Natural killer cell (primary cell): ENCODE data around the gene EYA4. TPM values are rescaled to one million over a fixed set of nuclear protein-coding genes. Genes with fewer than 3 reads are reported as not detected.
A peak's percentile ranks its signal among the peaks of the same experiment; 100 is the strongest.

Source experiments
- ATAC-seq, 3 donors: fragments of 150-1000 bp in 2 of 3; fragments of 200-7000 bp in 1 of 3; cut with Tn5 transposase; 1 replicate in 1 of 3; 2 replicates in 2 of 3; pipeline ENCODE4 v1.10.0; 2021; ENCODE audit warnings: mild to moderate bottlenecking in 2 of 3, moderate library complexity in 2 of 3
- DNase-seq, 2 donors: peaks; one replicate each; pipeline versions ENCODE4 v3.0.0 to v3.0.0-alpha.2; 2013 to 2021; ENCODE audit warnings: mixed read lengths in 1 of 2
- H3K27ac ChIP-seq: one replicate; pipeline ENCODE4 v1.5.1; 2013; ENCODE audit warnings: mild to moderate bottlenecking, low read length
- H3K27me3 ChIP-seq: one replicate; pipeline ENCODE4 v1.6.1; 2013; ENCODE audit warnings: low read length; ENCODE audit not compliant: control insufficient read depth, insufficient read depth
- H3K36me3 ChIP-seq: one replicate; pipeline ENCODE4 v1.6.1; 2013; ENCODE audit warnings: low read length; ENCODE audit not compliant: control insufficient read depth, insufficient read depth
- H3K4me1 ChIP-seq: one replicate; pipeline ENCODE4 v1.6.1; 2013; ENCODE audit warnings: low read length; ENCODE audit not compliant: control insufficient read depth, insufficient read depth
- H3K4me3 ChIP-seq: one replicate; pipeline ENCODE4 v1.5.1; 2013; ENCODE audit warnings: low read length
- H3K9me3 ChIP-seq: one replicate; pipeline ENCODE4 v1.6.1; 2013; ENCODE audit warnings: low read length; ENCODE audit not compliant: control insufficient read depth, insufficient read depth
- H3K27ac Mint-ChIP-seq, 2 donors: one replicate each; pipeline ENCODE4 v1.8.0; 2022; ENCODE audit warnings: mild to moderate bottlenecking in 2 of 2, mixed read lengths in 2 of 2, moderate library complexity in 1 of 2
- H3K27me3 Mint-ChIP-seq, 2 donors: one replicate each; pipeline ENCODE4 v1.8.0; 2022; ENCODE audit warnings: low read depth in 2 of 2, mixed read lengths in 2 of 2
- H3K36me3 Mint-ChIP-seq: one replicate; pipeline ENCODE4 v1.8.0; 2022; ENCODE audit warnings: mixed read lengths
- H3K4me1 Mint-ChIP-seq, 2 donors: one replicate each; pipeline ENCODE4 v1.8.0; 2022; ENCODE audit warnings: mixed read lengths in 2 of 2
- H3K4me3 Mint-ChIP-seq: one replicate; pipeline ENCODE4 v1.8.0; 2022; ENCODE audit warnings: mild to moderate bottlenecking, moderate library complexity, mixed read lengths
- H3K9me3 Mint-ChIP-seq, 2 donors: one replicate each; pipeline ENCODE4 v1.8.0; 2022; ENCODE audit warnings: mixed read lengths in 2 of 2
- WGBS: methylation state at CpG from one replicate; pipeline ENCODE4 v1.1.7; 2013; ENCODE audit warnings: missing lambda C conversion rate; ENCODE audit not compliant: insufficient coverage; 5-methylcytosine and 5-hydroxymethylcytosine counted together
- intact Hi-C: fragments of 100-400 bp; cut with micrococcal nuclease; formaldehyde crosslinking; loops from one replicate; pipeline ENCODE4 v1.14.2; 2022
- total RNA-seq, 4 donors: library from RNA; stranded (reverse); fragments of 120-200 nt in 1 of 4; gene quantifications; one replicate each; pipeline versions ENCODE4 v1.2.3 to v1.2.4, GENCODE V29; 2013 to 2022
- TF ChIP-seq, protein P1 (sequence below): fragments of 200-600 bp; IDR thresholded peaks from one replicate; pipeline ENCODE4 v1.8.0; 2022; ENCODE audit warnings: antibody characterized with exemption

The EYA4 gene
- total RNA-seq, 3 donors from 2014 or later (not counting 1 experiment from before 2014, with no cell fraction given): not detected

- Histone ChIP-seq H3K4me1 (no peaks in the 10 kb centered on the region), H3K4me3 (no peak overlapping the region), H3K27me3 (no peaks in the 10 kb centered on the region), H3K27ac (no peak overlapping the region), H3K36me3 (no peaks in the 10 kb centered on the region), H3K9me3 (no peaks in the 10 kb centered on the region)
- TF ChIP-seq, protein P1, sequence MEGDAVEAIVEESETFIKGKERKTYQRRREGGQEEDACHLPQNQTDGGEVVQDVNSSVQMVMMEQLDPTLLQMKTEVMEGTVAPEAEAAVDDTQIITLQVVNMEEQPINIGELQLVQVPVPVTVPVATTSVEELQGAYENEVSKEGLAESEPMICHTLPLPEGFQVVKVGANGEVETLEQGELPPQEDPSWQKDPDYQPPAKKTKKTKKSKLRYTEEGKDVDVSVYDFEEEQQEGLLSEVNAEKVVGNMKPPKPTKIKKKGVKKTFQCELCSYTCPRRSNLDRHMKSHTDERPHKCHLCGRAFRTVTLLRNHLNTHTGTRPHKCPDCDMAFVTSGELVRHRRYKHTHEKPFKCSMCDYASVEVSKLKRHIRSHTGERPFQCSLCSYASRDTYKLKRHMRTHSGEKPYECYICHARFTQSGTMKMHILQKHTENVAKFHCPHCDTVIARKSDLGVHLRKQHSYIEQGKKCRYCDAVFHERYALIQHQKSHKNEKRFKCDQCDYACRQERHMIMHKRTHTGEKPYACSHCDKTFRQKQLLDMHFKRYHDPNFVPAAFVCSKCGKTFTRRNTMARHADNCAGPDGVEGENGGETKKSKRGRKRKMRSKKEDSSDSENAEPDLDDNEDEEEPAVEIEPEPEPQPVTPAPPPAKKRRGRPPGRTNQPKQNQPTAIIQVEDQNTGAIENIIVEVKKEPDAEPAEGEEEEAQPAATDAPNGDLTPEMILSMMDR: no peak
- 88% methylated on average over 3 of the region's 3 CpGs for WGBS
- Mint-ChIP-seq H3K27ac (no peak overlapping the region), H3K27me3 (no peaks in the 10 kb centered on the region), H3K9me3 (peaks cover 2 to 8% of the 10 kb centered on the region in 2 donors), H3K4me3 (no peak overlapping the region), H3K36me3 (no peaks in the 10 kb centered on the region), H3K4me1 (no peaks in the 10 kb centered on the region)
- ATAC-seq (no peak), DNase-seq (no peak)
- intact Hi-C loops: no loop called here
These were observed 263.6 kb downstream of the EYA4 start for GRCh38 chr6:133504761-133505160.

DNA sequence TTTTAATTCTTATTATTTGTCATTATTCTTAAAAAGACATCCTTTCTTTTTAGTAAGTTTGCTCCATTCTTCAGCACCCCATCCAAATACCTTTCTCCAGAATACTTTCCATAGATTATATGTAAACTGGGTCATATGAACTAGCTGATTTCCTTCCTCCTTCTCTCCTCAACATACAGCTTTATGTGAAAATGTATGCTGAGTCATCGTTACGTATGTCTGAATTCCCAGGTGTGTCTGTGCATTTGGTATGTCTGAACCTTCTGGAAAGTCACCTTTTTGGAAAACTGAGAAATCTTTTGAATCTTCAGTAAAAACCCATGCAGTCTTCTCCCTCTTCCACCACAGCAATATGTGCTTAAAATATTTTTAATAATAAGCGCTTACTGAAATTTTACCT, 264.5 kb downstream of the EYA4 start:
- DNase-seq: no peak
- Histone ChIP-seq H3K36me3 (no peaks in the 10 kb centered on the region), H3K4me3 (no peak overlapping the region), H3K9me3 (no peaks in the 10 kb centered on the region), H3K27me3 (no peaks in the 10 kb centered on the region), H3K4me1 (no peaks in the 10 kb centered on the region), H3K27ac (no peak overlapping the region)
- no peaks in the 10 kb centered on the region for H3K27me3 Mint-ChIP-seq
- no peak overlapping the region for H3K27ac Mint-ChIP-seq
- no peak overlapping the region for H3K4me3 Mint-ChIP-seq
- H3K9me3 Mint-ChIP-seq: peaks cover 2 to 6% of the 10 kb centered on the region in 2 donors
- intact Hi-C loops: no loop called here
- no peaks in the 10 kb centered on the region for H3K4me1 Mint-ChIP-seq
- 65% methylated on average over 3 of the region's 3 CpGs for WGBS
- no peak for ATAC-seq
- TF ChIP-seq, protein P1: no peak
- no peaks in the 10 kb centered on the region for H3K36me3 Mint-ChIP-seq

DNA sequence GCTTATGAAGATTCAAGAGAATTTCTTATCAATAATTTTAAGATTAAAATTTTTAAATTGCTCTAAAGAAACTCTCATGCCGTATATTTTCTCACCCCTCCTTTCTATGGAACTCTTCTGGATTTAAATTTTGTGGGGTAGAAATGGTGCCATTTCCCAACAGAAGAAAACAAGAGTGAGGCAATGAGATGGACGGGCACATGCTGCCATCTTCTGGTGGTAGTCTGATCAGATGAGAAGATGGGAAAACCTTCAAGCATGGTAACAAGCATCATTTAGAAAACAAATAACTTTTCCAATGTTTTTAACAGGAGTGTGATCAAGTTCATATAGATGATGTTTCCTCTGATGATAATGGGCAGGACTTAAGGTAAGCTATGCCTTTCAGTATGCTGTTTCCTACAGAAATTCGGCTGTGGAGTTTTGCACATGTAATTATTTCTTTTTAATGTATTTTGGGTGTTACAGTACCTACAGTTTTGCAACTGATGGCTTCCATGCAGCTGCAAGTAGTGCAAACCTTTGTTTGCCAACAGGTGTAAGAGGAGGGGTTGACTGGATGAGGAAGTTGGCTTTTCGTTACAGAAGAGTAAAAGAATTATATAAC, 271.4 kb downstream of the EYA4 start:
- no peak overlapping the region for H3K27ac ChIP-seq
- Mint-ChIP-seq H3K9me3 (no peaks in the 10 kb centered on the region), H3K4me1 (no peaks in the 10 kb centered on the region), H3K27ac (no peak overlapping the region), H3K4me3 (no peak overlapping the region), H3K27me3 (no peaks in the 10 kb centered on the region), H3K36me3 (no peaks in the 10 kb centered on the region)
- DNase-seq: peak in 1 of 2 donors; percentile 42
- no peak for ATAC-seq
- TF ChIP-seq, protein P1: no peak
- H3K9me3 ChIP-seq: no peaks in the 10 kb centered on the region
- H3K4me3 ChIP-seq: no peak overlapping the region
- no peaks in the 10 kb centered on the region for H3K27me3 ChIP-seq
- no peaks in the 10 kb centered on the region for H3K4me1 ChIP-seq
- intact Hi-C loops: no loop called here
- WGBS: 20% methylated on average over 2 of the region's 4 CpGs
- no peaks in the 10 kb centered on the region for H3K36me3 ChIP-seq

DNA sequence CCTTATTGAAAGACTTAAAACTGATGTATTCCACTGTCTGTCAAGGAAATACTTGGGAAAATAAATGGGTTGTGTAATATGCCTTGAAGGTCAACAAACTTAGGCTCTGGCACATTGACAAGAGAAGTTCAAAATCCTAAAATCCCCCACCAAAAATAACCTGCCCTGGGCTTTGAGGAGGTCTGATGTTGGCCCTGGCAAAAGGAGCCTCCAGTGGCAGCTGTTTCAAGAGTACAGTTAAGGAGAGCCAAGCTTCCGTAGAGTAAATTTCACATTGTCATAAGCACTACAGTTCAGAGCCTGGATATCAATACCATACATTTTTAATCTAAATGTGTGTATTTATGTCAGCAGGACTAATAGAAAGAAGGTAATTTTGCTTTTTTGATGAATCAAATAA, 282.7 kb downstream of the EYA4 start:
- Mint-ChIP-seq H3K4me3 (no peak overlapping the region), H3K27ac (no peak overlapping the region), H3K9me3 (peaks cover 0 to 5% of the 10 kb centered on the region in 2 donors), H3K27me3 (no peaks in the 10 kb centered on the region), H3K36me3 (no peaks in the 10 kb centered on the region), H3K4me1 (no peaks in the 10 kb centered on the region)
- H3K36me3 ChIP-seq: no peaks in the 10 kb centered on the region
- no peak for ATAC-seq
- TF ChIP-seq, protein P1: no peak
- H3K9me3 ChIP-seq: no peaks in the 10 kb centered on the region
- no CpG with 5 or more reads among the region's 1 CpG for WGBS
- H3K27me3 ChIP-seq: no peaks in the 10 kb centered on the region
- no peak overlapping the region for H3K27ac ChIP-seq
- H3K4me1 ChIP-seq: no peaks in the 10 kb centered on the region
- DNase-seq: no peak
- intact Hi-C loops: no loop called here
- no peak overlapping the region for H3K4me3 ChIP-seq
